BE2C (cell line): ENCODE results near the gene KIFC3.

Experiments used
- DNase-seq: peaks from one replicate; pipeline ENCODE4 v3.0.0-alpha.2; 2020
- H3K27me3 ChIP-seq: fragments of 250-450 bp; sonication (Bioruptor Pico); 2 replicates; pipeline ENCODE4 v1.5.1; 2020; ENCODE audit warnings: mild to moderate bottlenecking
- H3K36me3 ChIP-seq: fragments of 250-450 bp; sonication (Bioruptor Pico); 2 replicates; pipeline ENCODE4 v1.5.1; 2020; ENCODE audit warnings: mild to moderate bottlenecking
- H3K4me1 ChIP-seq: fragments of 250-450 bp; sonication (Bioruptor Pico); 2 replicates; pipeline ENCODE4 v1.5.1; 2020
- H3K4me3 ChIP-seq: 2 replicates; pipeline ENCODE4 v1.5.1; 2011; ENCODE audit warnings: low read depth, low read length
- H3K9me3 ChIP-seq: fragments of 250-450 bp; sonication (Bioruptor Pico); 2 replicates; pipeline ENCODE4 v1.5.1; 2020
- CTCF ChIP-seq: IDR thresholded peaks from 2 replicates; pipeline ENCODE4 v1.5.1; 2012; ENCODE audit warnings: mild to moderate bottlenecking, low read depth, low read length

Gene KIFC3

GRCh38 chr16:57766714-57767348 lies 35.5 kb downstream of the KIFC3 start:
- Histone ChIP-seq H3K36me3 (no peaks in the 10 kb centered on the region), H3K27me3 (no peaks in the 10 kb centered on the region), H3K9me3 (no peaks in the 10 kb centered on the region), H3K4me3 (no peak overlapping the region), H3K4me1 (peaks cover 20% of the 10 kb centered on the region)
- no peak for DNase-seq
- no peak for TF ChIP-seq CTCF

GRCh38 chr16:57765160-57765728 lies 37.0 kb downstream of the KIFC3 start:
- no peaks in the 10 kb centered on the region for H3K36me3 ChIP-seq
- no peaks in the 10 kb centered on the region for H3K27me3 ChIP-seq
- no peak for TF ChIP-seq CTCF
- no peaks in the 10 kb centered on the region for H3K9me3 ChIP-seq
- DNase-seq, result no peak
- H3K4me1 ChIP-seq, result peaks cover 20% of the 10 kb centered on the region
- H3K4me3 ChIP-seq, result no peak overlapping the region

- no peak for TF ChIP-seq CTCF
- Histone ChIP-seq H3K9me3 (no peaks in the 10 kb centered on the region), H3K4me1 (peaks cover 20% of the 10 kb centered on the region), H3K27me3 (no peaks in the 10 kb centered on the region), H3K36me3 (no peaks in the 10 kb centered on the region), H3K4me3 (no peak overlapping the region)
- DNase-seq, result peak; percentile 99
Observed at GRCh38 chr16:57764341-57765159, 37.7 kb downstream of the KIFC3 start.

GRCh38 chr16:57764006-57764340 lies 38.3 kb downstream of the KIFC3 start:
- H3K4me3 ChIP-seq, result no peak overlapping the region
- no peaks in the 10 kb centered on the region for H3K9me3 ChIP-seq
- H3K36me3 ChIP-seq, result peaks cover 2% of the 10 kb centered on the region; the same call in 1 of the 2 replicates
- peaks cover 20% of the 10 kb centered on the region for H3K4me1 ChIP-seq
- DNase-seq, result no peak
- no peak for TF ChIP-seq CTCF
- H3K27me3 ChIP-seq, result no peaks in the 10 kb centered on the region

- TF ChIP-seq CTCF, result no peak
- Histone ChIP-seq H3K9me3 (no peaks in the 10 kb centered on the region), H3K4me1 (peaks cover 20% of the 10 kb centered on the region), H3K36me3 (peaks cover 5% of the 10 kb centered on the region; the same call in 1 of the 2 replicates), H3K4me3 (no peak overlapping the region), H3K27me3 (no peaks in the 10 kb centered on the region)
- DNase-seq, result peak; percentile 8
Observed at GRCh38 chr16:57763285-57764005, 38.8 kb downstream of the KIFC3 start.
